HFF-Myc (cell line): ENCODE data around the gene KANK2.

Experiments
- DNase-seq: peaks from one replicate; pipeline ENCODE4 v3.0.0-alpha.2; 2011; ENCODE audit warnings: low read depth; ENCODE audit errors: extremely low read depth
- H3K4me3 ChIP-seq: replicated peaks from 2 replicates; pipeline ENCODE4 v1.5.1; 2011; ENCODE audit warnings: low read depth, mild to moderate bottlenecking, control low read depth, low read length
- TF ChIP-seq, protein P1 (sequence below): IDR thresholded peaks from 2 replicates; pipeline ENCODE4 v1.5.1; 2012; ENCODE audit warnings: mild to moderate bottlenecking, low read depth, low read length, control low read depth; ENCODE audit errors: missing control alignments

Gene KANK2

GRCh38 chr19:11203194-11204075 lies 6.1 kb upstream of the KANK2 start:
- no peak overlapping the region for H3K4me3 ChIP-seq
- DNase-seq = no peak
- TF ChIP-seq, protein P1, sequence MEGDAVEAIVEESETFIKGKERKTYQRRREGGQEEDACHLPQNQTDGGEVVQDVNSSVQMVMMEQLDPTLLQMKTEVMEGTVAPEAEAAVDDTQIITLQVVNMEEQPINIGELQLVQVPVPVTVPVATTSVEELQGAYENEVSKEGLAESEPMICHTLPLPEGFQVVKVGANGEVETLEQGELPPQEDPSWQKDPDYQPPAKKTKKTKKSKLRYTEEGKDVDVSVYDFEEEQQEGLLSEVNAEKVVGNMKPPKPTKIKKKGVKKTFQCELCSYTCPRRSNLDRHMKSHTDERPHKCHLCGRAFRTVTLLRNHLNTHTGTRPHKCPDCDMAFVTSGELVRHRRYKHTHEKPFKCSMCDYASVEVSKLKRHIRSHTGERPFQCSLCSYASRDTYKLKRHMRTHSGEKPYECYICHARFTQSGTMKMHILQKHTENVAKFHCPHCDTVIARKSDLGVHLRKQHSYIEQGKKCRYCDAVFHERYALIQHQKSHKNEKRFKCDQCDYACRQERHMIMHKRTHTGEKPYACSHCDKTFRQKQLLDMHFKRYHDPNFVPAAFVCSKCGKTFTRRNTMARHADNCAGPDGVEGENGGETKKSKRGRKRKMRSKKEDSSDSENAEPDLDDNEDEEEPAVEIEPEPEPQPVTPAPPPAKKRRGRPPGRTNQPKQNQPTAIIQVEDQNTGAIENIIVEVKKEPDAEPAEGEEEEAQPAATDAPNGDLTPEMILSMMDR = peak; percentile 78

DNA sequence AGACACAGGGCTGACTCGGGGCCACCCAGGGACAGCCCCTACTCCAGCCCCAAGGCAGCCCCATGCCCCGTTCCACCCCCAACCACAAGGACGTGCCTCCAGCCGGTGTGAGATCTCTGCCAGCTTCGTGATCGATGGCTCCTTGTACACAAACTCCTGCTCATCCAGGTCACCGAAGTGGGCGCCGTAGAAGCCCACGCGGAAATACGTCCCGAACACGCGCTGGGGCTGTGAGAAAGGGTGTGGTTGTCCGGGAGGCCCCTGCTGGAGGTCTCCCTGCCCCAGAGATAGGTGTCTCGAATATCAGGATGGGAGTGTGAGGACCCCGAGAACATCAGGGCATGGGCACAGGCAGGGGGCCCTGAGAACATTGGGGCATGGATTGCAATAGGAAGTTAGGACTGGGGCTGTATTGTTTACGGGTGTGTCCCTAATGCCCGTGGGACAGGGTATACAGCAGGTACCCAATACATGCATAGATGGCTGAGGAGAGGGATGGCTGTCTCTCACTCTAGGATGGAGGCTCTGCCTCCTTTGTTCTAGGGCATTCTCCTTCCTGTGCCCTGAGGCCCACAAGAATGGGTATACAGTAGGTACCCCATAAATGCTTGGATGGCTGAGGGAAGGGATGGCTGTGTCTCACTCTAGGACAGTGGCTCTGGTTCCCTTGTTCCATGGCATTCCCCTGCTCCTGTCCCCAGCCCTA lies 5.3 kb upstream of the KANK2 start:
- no peak for DNase-seq
- H3K4me3 ChIP-seq = no peak overlapping the region
- TF ChIP-seq, protein P1 = no peak

DNA sequence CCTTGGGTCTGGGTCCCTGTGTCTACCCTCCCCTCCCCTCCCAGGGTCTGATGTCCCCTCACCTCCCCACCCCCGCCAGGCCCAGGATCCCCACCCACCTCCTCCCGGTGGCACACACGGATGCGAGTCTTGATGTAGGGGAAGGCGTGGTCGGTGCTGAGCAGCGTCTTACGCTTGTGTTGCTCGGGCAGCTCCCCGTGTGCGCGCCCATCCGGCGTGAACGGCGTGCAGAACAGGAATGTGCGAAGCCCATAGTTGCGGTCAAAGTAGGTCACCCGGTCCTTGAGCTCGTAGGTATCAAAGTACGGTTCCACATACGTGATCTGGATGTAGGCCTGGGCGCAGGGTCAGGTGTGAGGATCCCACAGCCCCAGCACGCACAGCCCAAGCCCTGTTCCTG lies 4.4 kb upstream of the KANK2 start:
- TF ChIP-seq, protein P1 = no peak
- DNase-seq = no peak
- H3K4me3 ChIP-seq = no peak overlapping the region

DNA sequence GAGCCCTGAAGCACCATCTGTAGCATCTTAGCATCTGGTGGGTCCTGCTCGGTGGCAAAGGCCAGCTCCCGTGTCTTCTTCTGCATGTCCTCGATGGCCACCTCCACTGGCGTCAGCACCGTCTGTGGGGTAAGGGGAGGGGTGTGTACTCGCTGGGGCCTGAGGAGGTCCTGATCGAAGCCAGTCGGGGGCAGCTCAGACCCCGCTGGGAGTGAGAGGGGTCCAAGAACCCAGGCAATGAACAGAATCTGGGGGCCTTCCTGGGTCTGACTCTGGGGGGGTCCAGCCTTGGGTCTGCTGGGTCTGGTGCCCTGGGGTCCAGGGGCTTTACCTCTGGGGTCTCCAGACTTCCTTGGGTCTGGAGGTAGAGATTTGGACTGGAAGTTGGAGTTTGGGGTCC lies 3.6 kb upstream of the KANK2 start:
- H3K4me3 ChIP-seq = no peak overlapping the region
- TF ChIP-seq, protein P1 = no peak

GRCh38 chr19:11200015-11200574 lies 2.8 kb upstream of the KANK2 start:
- TF ChIP-seq, protein P1 = no peak
- H3K4me3 ChIP-seq = no peak overlapping the region
- no peak for DNase-seq

More for the DNA sequence above, 3.6 kb upstream of the KANK2 start:
- DNase-seq = no peak

- DNase-seq = no peak
- TF ChIP-seq, protein P1 = no peak
These were observed 2.2 kb upstream of the KANK2 start for GRCh38 chr19:11199517-11199916.

More at GRCh38 chr19:11199517-11199916, 2.2 kb upstream of the KANK2 start:
- H3K4me3 ChIP-seq = no peak overlapping the region
